HL-60/S4 treated with retinoic acid at 250 ng/mL for 4 days and 3 days (cell line): ENCODE data around the gene LCN10.

Source experiments
- in situ Hi-C: fragments of 300-500 bp; cut with MboI; formaldehyde crosslinking; loops from 2 replicates; pipeline ENCODE4 v1.7.0; 2022; ENCODE audit warnings: low sequenced_read_pairs

Gene LCN10

DNA sequence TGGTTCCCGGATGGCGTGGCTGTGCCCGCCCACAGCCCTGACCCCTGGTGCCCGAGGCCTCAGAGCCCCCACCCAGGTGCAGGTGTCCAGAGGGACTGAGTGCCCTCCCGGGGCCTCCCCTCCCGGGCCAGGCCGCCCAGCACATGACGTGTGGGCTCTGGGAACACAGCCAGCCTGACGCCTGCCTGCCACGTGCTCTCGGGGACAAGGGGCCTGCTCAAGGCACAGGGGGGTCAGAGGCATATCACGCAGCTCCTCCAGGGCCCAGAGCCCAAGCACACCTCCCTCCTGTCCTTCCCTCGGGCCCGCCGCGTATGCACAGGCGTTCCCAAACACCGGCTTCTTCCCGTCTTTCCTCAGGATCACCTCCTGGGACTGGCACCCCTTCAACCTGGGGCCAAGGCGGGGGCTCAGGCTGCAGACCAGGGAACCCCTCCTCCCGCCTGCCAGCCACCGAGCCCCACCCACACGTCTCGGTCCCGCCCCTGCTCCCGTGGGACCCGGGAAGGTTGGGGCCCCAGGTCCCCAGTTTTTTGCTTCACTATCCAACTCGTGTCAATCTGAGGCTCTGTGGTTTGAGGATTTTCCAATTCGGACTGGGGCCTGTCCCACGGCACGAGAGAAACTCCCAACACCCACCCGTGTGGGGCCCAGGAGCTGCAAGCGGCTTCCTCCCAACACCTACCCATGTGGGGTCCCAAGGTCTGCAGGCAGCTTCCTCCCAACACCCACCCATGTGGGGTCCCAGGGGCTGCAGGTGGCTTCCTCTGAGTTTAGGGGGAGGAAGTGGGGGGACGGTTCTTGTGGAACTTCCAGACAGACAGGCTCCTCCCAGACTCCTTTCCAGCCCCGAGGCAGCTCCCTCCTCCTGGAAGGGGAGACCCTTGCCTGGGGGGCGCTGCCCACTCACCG is 1.5 kb downstream of the LCN10 start:
- in situ Hi-C loops: no loop called here

DNA sequence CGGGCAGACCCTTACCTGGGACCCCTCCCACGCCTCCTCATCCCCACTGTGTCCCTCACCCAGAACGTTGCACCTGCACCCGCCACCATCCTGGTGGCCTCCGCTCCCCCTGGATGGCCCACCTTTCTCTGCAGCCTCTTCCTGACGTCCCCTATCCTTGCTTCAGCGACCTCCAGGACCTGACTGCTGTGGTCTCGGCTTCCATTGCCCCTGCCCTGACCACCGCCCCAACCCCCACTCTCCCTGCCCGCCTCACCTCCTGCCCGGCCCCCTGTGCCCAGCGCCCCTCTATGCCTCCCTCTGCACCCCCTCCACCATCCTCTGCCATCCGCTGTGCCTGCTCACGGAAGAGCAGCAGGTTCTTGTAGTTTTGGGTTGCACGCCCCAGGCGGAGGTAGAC is 2.2 kb downstream of the LCN10 start:
- in situ Hi-C loops: no loop called here

DNA sequence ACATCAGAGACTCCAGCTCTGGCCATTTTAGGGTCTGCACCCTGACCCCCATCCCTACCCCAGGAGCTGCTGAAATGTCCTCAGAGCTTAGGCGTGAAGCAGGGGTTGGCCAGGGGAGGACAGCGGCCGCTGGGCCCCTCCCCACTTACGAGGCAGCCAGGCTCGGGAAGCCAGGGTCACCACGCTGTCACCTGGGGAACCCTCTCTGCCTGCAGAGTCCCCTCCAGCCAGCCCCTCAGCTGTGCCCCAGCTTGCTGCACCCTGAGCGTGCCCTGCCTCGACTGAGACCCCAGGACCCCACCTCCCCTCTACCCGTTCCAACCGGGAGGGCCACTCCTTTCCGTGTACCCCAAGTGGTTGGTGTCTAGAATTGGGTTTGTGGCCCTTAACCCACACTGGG is 2.7 kb downstream of the LCN10 start:
- in situ Hi-C loops: no loop called here

DNA sequence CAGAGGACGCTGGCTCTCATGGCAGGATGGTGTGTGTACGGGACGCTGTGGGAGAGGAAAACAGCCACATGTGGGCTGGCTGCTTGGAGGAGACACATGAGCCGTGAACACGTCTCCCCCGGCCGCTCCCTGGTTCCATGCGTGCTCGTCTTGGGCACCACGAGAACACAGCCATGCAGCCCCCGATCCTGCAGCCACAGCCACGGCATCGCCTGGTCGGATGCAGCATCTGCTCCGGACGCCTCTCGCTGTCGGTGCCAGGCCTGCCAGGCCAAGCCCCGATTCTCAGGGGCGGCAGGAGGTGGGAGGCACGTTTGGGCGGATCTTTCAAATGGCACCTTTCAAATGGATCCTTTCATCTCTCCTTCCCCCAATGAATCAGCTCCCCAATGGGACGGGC is 3.2 kb downstream of the LCN10 start:
- in situ Hi-C loops: no loop called here

DNA sequence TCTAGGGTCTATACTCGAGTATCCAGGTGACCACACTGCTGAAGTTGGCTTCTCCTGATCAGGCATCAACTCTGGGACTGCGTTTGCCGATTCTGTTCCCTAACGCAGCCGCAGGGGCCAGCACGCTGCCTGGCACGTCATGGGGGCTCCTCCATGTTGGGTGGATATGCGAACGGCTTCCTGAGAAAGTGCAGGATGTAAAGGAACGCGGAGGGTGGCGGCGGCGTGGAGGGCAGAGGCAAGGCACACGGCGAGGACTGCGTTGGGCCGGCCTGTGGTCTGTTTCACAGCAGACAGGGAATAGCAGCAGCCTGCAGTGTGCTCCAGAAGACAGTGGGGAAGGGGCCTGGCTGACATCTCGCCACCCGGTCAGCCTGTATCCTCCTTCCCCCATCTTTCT is 3.8 kb downstream of the LCN10 start:
- in situ Hi-C loops: no loop called here

DNA sequence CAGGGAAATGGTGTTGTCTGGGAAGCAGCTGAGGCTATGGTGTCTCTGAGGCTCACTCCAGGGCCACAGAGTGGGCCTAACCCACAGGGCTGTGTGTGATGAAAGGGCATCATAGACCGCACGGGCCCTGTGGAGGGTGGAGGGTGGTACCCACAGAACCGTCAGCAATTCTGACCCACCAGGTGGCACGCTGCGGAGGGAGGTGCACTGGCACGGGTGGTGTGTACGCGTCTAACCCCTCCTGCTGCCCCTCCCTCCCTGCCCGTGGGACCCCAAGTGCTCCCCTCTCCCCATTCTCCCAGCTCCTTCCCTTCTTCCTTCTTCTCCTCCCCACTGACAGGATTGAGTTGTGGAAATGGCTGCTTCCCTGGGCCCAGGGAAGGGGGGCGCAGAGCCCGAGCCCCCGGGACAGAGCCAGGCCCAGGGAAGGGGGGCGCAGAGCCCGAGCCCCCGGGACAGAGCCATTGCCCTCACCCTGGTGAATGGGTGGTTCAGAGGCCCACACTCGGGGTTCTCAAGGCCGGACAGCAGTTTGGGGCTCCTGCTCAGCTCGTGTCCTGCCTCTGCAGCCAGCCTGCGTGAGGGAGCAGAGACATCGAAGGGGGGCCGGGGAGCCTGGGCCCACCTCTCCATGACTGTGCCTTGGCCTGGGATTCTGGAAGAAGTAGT is 6.8 kb downstream of the LCN10 start:
- in situ Hi-C loops: no loop called here

DNA sequence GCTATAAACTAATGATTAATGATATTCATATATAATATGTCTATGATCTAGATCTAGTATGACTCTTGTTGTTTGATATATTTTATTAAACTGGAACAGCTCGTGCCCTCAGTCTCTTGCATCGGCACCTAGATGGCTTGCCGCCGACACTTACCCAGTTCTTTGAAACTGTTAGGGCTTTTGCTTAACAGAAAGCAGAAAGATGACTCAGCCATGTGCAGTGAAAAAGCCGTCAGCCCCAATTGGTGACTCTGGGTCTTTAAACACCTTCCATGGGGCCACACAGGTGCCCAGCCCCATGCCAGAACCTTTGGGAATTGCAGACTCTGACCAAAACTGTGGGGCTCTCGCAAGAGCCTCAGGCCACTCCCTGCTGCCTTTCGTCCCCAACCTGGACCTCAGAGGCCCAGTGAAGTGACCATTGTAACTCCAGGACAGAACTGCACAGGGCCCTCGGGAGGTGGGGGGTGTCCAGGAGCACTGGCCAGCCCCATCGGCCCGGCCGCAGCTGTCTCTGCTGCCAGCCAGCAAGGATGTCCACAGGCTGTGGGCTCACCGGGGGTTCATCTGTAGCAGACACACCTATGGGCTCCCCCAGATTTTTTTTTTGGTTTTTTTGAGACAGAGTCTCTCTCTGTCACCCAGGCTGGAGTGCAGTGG is 7.8 kb downstream of the LCN10 start:
- in situ Hi-C loops: no loop called here

DNA sequence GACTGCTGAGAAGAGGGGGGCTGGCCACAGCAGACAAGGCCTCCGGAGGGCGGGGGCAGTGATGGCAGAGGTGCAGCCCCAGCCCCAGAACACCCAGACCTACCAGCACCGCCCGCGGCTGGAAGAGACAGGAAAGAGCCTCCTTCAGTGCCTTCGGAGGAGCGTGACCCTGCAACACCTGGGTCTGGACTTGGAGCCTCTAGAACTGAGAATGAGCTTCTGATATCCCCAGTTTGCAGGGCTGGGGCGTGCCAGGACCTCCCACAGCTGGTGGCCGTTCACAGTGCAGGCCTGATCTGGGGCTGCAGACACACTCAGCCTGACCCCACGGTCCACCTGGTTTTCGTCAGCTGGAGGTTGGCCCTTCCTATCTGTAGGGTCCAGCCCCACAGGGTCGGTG is 9.1 kb downstream of the LCN10 start:
- in situ Hi-C loops: no loop called here

DNA sequence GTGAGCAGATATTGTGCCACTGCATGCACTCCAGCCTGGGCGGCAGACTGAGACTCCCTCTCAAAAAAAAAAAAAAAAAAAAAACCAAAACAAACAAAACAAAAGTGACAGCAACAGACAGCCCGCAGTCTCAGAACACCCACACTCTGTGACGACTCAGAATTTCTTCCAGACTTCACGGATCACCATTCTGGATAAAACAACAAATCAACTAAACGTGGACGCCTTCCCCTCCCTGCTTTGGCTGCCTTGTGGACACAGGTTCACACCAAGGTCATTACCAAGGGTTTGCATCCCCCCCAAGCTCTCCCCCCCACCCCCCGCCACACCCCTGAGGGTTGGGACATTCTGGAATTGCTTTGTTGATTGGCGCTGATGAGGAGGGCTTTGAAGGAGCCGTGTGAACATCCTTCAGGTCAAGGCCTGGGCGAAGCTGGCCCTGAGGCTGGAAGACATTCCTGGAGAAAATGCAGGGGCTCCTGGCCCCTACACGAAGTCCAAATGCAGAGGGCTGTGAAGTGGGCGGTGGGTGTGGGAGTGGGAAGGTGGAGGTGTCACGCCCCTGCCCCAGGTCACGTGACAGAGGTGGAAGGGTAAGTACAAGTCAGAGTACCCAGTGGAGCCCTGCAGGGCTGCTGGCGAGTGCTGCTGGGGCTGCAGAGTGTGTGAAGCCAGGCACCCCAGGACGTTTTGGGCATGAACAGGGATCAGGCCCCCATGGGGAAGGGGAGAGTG is 10.1 kb downstream of the LCN10 start:
- in situ Hi-C loops: no loop called here

DNA sequence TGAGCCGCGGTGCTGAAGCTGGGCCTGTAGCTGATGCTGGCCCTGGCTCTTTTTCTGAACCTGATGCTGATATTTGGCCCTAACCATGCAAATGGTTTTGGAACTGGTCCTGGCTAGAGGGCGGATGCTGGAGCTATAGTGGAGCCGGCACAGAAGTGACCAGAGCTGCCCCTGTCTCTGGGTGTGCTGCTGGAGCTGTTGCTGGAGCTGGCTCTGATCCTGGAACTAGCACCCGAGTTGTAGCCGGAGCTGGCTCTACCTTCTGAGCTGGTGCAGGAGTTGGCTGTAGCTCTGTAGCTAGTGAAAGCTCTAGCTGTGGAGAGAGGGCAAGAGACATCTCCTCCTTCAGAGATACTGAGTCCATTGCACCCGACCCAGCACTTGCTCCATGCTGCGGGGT is 12.8 kb downstream of the LCN10 start:
- in situ Hi-C loops: no loop called here

DNA sequence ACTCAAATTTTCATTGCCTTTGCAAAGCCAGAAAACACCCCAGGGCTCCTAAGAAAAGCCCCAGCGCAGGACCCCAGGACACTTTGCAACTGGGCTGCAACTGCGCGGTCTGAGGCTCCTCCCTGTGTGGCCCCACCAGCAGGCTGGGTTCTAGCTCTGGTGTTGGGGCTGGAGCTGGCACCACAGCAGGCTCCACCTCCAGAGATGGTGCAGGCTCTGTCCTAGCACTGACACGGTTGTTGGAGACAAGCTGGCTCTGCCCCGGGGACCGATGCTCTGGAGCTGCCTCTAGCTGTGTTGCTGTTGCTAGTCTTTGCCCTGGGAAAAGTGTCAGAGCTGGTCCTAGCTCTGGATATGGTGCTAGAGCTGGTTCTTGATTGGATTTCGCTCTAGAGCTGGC is 13.6 kb downstream of the LCN10 start:
- in situ Hi-C loops: no loop called here

DNA sequence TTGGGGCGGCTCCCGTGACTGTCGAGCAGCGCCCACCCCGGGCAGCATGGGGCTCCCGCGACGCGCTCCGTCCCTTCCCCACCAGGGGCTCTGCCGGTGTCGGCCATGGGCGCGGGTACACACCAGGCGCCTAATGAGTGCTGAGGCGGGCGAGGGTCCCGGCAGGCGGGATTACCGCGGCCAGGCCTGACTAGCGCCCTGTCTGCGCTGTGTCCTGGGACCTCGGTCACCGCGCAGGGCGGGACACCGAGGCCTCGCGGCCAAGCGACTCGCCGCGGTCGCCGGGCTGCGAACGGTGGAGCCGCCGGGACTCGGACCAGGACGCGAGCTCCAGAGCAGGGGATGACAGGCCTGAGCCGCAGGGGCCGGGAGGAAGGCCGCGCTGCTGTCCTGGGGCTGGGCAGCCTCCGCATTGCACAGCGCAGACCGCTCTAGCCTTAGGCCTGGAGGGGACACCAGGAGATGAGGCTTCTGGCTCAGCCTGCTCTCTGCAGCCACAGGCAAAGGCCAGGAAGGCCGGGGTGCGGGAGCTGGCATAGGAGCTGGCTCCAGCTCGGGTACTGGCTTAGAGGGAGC is 14.1 kb downstream of the LCN10 start:
- in situ Hi-C loops: no loop called here

DNA sequence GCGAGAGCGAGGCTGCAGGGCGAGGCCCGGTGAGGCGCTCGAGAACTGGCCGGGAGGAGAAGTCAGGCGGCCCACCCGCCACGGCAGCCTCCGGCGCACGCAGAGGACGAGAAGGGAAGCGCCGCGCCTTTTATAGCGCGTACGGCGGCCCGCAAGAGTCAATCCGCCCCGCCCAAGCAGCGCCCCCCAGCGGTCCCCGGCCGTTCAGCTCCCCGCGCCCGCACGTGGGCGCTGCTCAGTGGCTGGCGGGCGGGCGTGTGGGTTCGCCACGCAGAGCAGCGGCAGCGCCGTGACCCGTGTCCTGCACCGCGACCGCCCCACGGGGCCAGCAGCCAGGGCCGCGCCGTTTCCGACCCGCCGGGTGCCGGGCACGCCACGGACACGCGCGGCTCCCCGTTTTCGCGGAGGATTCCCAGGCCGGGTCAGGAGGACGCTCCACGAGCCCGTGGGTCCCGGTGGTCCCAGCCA is 14.6 kb downstream of the LCN10 start:
- in situ Hi-C loops: no loop called here

DNA sequence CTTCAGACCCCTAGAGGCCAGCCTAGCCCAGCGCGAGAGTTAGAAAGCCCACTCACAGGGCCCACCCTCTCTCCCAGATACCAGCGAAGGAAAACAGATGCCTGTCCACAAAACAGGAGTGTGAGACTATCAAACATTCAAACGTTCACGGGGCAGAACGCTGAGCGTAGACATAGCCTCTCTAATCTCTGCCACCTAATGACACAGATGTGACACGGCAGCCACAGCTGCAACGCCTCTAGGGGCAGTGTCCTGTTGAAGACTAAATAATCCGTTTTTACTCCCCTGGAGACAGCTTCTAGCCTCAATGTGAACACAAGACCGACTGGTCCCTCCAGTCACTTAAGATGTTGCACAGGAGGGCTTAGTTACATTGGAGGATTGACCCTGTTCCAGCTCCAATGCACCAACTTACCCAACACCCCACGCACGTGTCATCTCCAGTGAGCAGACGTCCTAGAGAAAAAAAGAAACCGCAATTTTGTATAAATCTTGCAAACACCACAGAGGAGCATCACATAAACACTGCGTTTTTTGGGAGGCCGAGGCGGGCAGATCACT is 16.0 kb downstream of the LCN10 start:
- in situ Hi-C loops: no loop called here

DNA sequence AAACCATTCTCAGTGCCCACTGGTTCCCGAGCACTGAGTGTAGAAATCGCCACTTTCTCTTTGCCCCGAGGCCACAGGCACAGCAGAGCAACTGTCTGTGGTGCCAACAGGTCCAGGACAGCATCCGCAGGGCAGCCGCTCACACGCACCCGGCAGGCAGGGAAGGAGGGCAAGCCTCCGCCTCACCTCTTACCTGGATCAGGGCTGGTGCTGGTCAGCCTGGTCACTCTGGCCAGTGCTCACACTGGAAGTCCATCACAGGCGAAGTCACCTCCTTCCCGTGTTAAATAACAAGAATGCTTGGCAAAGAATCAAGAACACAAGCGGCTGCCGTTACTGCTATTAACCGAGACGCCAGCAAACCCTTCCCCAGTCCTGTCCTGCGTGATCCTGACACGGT is 16.6 kb downstream of the LCN10 start:
- in situ Hi-C loops: no loop called here

DNA sequence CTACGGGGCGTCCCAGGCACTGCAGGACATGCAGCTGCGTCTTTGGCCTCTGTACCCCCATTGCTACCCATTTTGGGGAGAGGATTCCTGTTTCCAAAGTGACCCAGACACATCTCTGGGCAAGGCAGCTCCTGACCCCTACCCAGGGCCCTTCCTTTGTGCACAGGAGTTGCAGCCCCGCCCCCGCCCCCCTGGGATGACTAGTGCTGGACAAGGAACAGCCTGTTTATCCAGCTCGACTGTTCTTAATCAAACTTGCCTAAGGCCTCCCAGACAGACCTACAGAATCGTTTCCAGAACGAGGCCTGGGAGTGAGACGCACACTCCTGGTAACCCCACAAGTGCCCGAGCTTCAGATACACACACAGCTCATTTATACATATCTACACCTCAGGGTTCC is 17.1 kb downstream of the LCN10 start:
- in situ Hi-C loops: no loop called here

DNA sequence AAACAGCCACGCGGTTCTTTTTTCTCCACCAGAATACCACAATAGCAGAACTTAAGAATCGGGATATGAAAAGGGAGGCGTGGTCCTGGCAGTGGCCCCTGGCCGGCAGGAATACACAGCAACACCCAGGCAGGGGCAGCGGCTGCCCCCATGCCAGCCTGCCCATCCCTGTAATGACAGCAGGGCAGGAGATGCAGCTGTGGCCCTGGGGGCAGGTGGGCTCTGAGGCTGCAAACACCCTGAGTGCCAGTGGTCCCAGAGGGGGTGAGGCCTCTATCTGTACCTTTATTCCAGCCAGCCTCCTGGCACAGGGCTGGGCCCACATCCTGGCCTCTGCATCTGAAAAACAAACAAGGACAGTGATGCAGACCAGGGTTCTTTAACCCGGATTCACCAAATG is 18.0 kb downstream of the LCN10 start:
- in situ Hi-C loops: no loop called here

DNA sequence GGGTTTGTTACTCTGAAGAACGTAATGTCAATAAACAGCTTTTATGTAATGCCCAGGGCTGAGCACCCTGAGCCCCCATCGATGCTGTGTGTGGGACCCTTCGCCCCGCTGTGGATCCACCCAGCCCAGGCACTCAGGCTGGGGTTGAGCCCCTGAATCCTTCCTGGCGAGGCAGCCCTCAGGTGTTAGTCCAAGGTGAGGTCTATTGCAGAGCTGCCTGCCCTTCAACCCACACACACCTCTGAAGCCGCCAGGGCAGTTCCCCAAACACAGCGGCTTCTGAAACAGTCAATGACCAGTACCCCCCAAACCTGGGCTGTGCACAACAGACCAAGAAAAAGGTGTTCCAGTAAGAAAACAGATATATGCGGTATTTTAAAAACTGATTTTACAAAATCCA is 18.8 kb downstream of the LCN10 start:
- in situ Hi-C loops: no loop called here

DNA sequence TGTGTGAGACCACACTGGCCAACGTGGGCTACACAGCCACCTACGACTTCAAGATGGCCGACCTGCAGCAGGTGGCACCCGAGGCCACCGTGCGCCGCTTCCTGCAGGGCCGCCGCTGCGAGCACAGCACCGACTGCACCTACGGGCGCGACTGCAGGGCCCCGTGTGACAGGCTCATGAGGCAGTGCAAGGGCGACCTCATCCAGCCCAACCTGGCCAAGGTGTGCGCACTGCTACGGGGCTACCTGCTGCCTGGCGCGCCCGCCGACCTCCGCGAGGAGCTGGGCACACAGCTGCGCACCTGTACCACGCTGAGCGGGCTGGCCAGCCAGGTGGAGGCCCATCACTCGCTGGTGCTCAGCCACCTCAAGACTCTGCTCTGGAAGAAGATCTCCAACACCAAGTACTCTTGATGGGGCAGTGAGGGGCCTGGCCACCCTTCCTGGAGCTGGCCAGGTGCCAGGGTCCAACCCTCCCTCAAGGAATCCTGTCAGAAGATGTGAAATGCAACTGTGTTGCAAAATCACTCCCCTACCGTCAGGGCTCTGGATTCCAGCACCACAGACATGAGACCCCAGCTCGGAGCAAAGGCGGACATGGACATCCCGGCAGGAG is 19.3 kb downstream of the LCN10 start:
- in situ Hi-C loops: no loop called here

DNA sequence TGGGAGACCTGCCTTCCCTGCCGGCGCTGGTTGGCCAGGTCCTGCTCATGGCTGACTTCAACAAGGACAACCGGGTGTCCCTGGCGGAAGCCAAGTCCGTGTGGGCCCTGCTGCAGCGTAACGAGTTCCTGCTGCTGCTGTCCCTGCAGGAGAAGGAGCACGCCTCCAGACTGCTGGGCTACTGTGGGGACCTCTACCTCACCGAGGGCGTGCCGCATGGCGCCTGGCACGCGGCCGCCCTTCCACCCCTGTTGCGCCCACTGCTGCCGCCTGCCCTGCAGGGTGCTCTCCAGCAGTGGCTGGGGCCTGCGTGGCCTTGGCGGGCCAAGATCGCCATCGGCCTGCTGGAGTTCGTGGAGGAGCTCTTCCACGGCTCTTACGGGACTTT is 19.8 kb downstream of the LCN10 start:
- in situ Hi-C loops: no loop called here
